HepG2 (cell line): ENCODE measurements around the gene LBX2. TPM values are rescaled to one million over a fixed set of nuclear protein-coding genes. Genes with fewer than 3 reads are reported as not detected.

Source experiments
- EEA1 ChIP-seq: sonication (generic); formaldehyde crosslinking; IDR thresholded peaks from 2 replicates; pipeline ENCODE4 v1.5.1; 2020; ENCODE audit warnings: mild to moderate bottlenecking, missing genetic modification reagents, borderline replicate concordance
- LCORL ChIP-seq, 2 experiments: fragments of 450-650 bp in 1 of 2; sonication (generic) in 1 of 2; formaldehyde crosslinking in 1 of 2; IDR thresholded peaks; 2 replicates each; pipeline versions ENCODE4 v1.5.0 to v1.6.1; 2017 to 2020; ENCODE audit warnings: antibody characterized with exemption in 1 of 2, missing genetic modification reagents in 1 of 2
- NR2F6 ChIP-seq, 2 experiments: IDR thresholded peaks; 2 replicates each; pipeline ENCODE4 v1.6.1; 2016; ENCODE audit warnings: antibody characterized with exemption in 1 of 2, mild to moderate bottlenecking in 1 of 2
- PRPF4 ChIP-seq: fragments of 200-400 bp; formaldehyde crosslinking; IDR thresholded peaks from 2 replicates; pipeline ENCODE4 v1.6.1; 2016; ENCODE audit warnings: low read length, low read depth; ENCODE audit not compliant: poor library complexity, severe bottlenecking
- RAD21 ChIP-seq: fragments of 450-650 bp; formaldehyde crosslinking; IDR thresholded peaks from 2 replicates; pipeline ENCODE4 v1.5.0; 2020; ENCODE audit warnings: mild to moderate bottlenecking
- TEAD3 ChIP-seq: optimal IDR thresholded peaks from 2 replicates; pipeline ENCODE3; 2016; ENCODE audit warnings: borderline replicate concordance
- ZMYM4 ChIP-seq: sonication (generic); formaldehyde crosslinking; IDR thresholded peaks from 2 replicates; pipeline ENCODE4 v1.8.1; 2023; ENCODE audit warnings: mild to moderate bottlenecking, missing genetic modification reagents
- ZNF501 ChIP-seq: sonication (generic); formaldehyde crosslinking; IDR thresholded peaks from 2 replicates; pipeline ENCODE4 v1.5.1; 2020; ENCODE audit warnings: mild to moderate bottlenecking, moderate library complexity, missing genetic modification reagents
- ZNF569 ChIP-seq: sonication (generic); formaldehyde crosslinking; IDR thresholded peaks from 2 replicates; pipeline ENCODE4 v1.5.0; 2020; ENCODE audit warnings: mild to moderate bottlenecking, missing genetic modification reagents, moderate library complexity, borderline replicate concordance
- ZNF704 ChIP-seq: sonication (generic); formaldehyde crosslinking; IDR thresholded peaks from 2 replicates; pipeline ENCODE4 v1.8.1; 2023; ENCODE audit warnings: mild to moderate bottlenecking, inconsistent platforms, moderate library complexity, missing genetic modification reagents, borderline replicate concordance
- polyA plus RNA-seq, 8 experiments: library from polyadenylated mRNA; depleted of rRNA in 3 of 8; stranded (reverse) in 7 of 8; unstranded in 1 of 8; fragments of >200 nt; fragmentation: Illumina TruSeq in 4 of 8; extraction: Trizol in 4 of 8; gene quantifications; 2 replicates each; pipeline versions ENCODE4 v1.2.1 to v1.2.3, GENCODE V29; 2011 to 2016; ENCODE audit warnings: low read depth in 4 of 8, missing spikeins in 1 of 8, mixed read lengths in 1 of 8; ENCODE audit not compliant: insufficient read depth in 1 of 8
- total RNA-seq, 5 experiments: library from RNA; depleted of rRNA; stranded (reverse); fragments of >200 nt; fragmentation: Illumina TruSeq; extraction: Trizol; gene quantifications; 2 replicates each; pipeline ENCODE4 v1.2.3, GENCODE V29; 2016; ENCODE audit warnings: low read depth in 1 of 5
- TF ChIP-seq, protein P1 (sequence below): sonication (generic); formaldehyde crosslinking; IDR thresholded peaks from 2 replicates; pipeline ENCODE4 v1.4.0; 2020; ENCODE audit warnings: missing genetic modification reagents, mild to moderate bottlenecking, borderline replicate concordance
- TF ChIP-seq, protein P2 (sequence below): sonication (generic); formaldehyde crosslinking; IDR thresholded peaks from 2 replicates; pipeline ENCODE4 v1.9.0; 2021; ENCODE audit warnings: missing genetic modification reagents, borderline replicate concordance
- TF ChIP-seq, protein P3 (sequence below): sonication (generic); formaldehyde crosslinking; IDR thresholded peaks from 2 replicates; pipeline ENCODE4 v1.5.0; 2020; ENCODE audit warnings: mild to moderate bottlenecking, missing genetic modification reagents, borderline replicate concordance

The LBX2 gene
- total and polyA plus RNA-seq, 2 of the 13 experiments (the other 11 are each of a cell fraction or from before 2014, with no cell fraction given) = 6.4 to 8.1 TPM

GRCh38 chr2:74529357-74530238, 30.2 kb upstream of the LBX2 start, which contains the start of the genes AUP1 and HTRA2 (continued):
- TF ChIP-seq, protein P1, sequence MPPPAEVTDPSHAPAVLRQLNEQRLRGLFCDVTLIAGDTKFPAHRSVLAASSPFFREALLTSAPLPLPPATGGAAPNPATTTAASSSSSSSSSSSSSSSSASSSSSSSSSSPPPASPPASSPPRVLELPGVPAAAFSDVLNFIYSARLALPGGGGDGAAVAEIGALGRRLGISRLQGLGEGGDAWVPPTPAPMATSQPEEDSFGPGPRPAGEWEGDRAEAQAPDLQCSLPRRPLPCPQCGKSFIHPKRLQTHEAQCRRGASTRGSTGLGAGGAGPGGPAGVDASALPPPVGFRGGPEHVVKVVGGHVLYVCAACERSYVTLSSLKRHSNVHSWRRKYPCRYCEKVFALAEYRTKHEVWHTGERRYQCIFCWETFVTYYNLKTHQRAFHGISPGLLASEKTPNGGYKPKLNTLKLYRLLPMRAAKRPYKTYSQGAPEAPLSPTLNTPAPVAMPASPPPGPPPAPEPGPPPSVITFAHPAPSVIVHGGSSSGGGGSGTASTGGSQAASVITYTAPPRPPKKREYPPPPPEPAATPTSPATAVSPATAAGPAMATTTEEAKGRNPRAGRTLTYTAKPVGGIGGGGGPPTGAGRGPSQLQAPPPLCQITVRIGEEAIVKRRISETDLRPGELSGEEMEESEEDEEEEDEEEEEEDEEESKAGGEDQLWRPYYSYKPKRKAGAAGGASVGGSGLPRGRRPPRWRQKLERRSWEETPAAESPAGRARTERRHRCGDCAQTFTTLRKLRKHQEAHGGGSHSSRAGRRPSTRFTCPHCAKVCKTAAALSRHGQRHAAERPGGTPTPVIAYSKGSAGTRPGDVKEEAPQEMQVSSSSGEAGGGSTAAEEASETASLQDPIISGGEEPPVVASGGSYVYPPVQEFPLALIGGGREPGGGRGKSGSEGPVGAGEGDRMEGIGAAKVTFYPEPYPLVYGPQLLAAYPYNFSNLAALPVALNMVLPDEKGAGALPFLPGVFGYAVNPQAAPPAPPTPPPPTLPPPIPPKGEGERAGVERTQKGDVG (CRISPR knock-in tag) = peak; percentile 51; the same call in 1 of the 2 replicates
- no peak for TF ChIP-seq PRPF4
- peak; percentile 99 for TF ChIP-seq ZNF501 (CRISPR knock-in tag)
- peak; percentile 67; the same call in 1 of the 2 replicates for TF ChIP-seq NR2F6 (IDR thresholded peaks at IDR 0.05)
- TF ChIP-seq NR2F6 (CRISPR knock-in tag; IDR thresholded peaks at IDR 0.05) = peak; percentile 79
- TF ChIP-seq LCORL (IDR thresholded peaks at IDR 0.05) = 0 out of 2 replicates have a peak, but pooled peaks have one; percentile 4
- TF ChIP-seq LCORL (CRISPR knock-in tag; IDR thresholded peaks at IDR 0.05) = peak; percentile 79
- TF ChIP-seq, protein P2, sequence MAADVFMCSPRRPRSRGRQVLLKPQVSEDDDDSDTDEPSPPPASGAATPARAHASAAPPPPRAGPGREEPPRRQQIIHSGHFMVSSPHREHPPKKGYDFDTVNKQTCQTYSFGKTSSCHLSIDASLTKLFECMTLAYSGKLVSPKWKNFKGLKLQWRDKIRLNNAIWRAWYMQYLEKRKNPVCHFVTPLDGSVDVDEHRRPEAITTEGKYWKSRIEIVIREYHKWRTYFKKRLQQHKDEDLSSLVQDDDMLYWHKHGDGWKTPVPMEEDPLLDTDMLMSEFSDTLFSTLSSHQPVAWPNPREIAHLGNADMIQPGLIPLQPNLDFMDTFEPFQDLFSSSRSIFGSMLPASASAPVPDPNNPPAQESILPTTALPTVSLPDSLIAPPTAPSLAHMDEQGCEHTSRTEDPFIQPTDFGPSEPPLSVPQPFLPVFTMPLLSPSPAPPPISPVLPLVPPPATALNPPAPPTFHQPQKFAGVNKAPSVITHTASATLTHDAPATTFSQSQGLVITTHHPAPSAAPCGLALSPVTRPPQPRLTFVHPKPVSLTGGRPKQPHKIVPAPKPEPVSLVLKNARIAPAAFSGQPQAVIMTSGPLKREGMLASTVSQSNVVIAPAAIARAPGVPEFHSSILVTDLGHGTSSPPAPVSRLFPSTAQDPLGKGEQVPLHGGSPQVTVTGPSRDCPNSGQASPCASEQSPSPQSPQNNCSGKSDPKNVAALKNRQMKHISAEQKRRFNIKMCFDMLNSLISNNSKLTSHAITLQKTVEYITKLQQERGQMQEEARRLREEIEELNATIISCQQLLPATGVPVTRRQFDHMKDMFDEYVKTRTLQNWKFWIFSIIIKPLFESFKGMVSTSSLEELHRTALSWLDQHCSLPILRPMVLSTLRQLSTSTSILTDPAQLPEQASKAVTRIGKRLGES (CRISPR knock-in tag) = 0 out of 2 replicates have a peak, but pooled peaks have one; percentile 34
- TF ChIP-seq ZMYM4 (CRISPR knock-in tag) = peak; percentile 34; the same call in 1 of the 2 replicates
- TF ChIP-seq EEA1 = peak; percentile 96; the same call in 1 of the 2 replicates
- peak; percentile 52 for TF ChIP-seq RAD21 (CRISPR knock-in tag)
- TF ChIP-seq ZNF569 = 0 out of 2 replicates have a peak, but pooled peaks have one; percentile 14
- TF ChIP-seq, protein P3, sequence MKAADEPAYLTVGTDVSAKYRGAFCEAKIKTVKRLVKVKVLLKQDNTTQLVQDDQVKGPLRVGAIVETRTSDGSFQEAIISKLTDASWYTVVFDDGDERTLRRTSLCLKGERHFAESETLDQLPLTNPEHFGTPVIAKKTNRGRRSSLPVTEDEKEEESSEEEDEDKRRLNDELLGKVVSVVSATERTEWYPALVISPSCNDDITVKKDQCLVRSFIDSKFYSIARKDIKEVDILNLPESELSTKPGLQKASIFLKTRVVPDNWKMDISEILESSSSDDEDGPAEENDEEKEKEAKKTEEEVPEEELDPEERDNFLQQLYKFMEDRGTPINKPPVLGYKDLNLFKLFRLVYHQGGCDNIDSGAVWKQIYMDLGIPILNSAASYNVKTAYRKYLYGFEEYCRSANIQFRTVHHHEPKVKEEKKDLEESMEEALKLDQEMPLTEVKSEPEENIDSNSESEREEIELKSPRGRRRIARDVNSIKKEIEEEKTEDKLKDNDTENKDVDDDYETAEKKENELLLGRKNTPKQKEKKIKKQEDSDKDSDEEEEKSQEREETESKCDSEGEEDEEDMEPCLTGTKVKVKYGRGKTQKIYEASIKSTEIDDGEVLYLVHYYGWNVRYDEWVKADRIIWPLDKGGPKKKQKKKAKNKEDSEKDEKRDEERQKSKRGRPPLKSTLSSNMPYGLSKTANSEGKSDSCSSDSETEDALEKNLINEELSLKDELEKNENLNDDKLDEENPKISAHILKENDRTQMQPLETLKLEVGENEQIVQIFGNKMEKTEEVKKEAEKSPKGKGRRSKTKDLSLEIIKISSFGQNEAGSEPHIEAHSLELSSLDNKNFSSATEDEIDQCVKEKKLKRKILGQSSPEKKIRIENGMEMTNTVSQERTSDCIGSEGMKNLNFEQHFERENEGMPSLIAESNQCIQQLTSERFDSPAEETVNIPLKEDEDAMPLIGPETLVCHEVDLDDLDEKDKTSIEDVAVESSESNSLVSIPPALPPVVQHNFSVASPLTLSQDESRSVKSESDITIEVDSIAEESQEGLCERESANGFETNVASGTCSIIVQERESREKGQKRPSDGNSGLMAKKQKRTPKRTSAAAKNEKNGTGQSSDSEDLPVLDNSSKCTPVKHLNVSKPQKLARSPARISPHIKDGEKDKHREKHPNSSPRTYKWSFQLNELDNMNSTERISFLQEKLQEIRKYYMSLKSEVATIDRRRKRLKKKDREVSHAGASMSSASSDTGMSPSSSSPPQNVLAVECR = peak; percentile 98
- peak; percentile 90 for TF ChIP-seq TEAD3 (CRISPR knock-in tag)
- TF ChIP-seq ZNF704 (CRISPR knock-in tag) = peak; percentile 83; the same call in 1 of the 2 replicates
